Endodermal cell (in vitro differentiated cells): ENCODE measurements around the gene NECAB2. TPM values are rescaled to one million over a fixed set of nuclear protein-coding genes. Genes with fewer than 3 reads are reported as not detected.

Source experiments
- DNase-seq: peaks from one replicate; pipeline ENCODE4 v3.0.0-alpha.2; 2017
- H3K27ac ChIP-seq: 2 replicates; pipeline ENCODE4 v1.5.1; 2013; ENCODE audit warnings: mild to moderate bottlenecking, low read depth, low read length, moderate library complexity
- H3K27me3 ChIP-seq: 2 replicates; pipeline ENCODE4 v1.6.1; 2013; ENCODE audit warnings: mild to moderate bottlenecking, low read length, moderate library complexity; ENCODE audit not compliant: insufficient read depth, control insufficient read depth, poor library complexity, severe bottlenecking
- H3K36me3 ChIP-seq: 2 replicates; pipeline ENCODE4 v1.7.0; 2013; ENCODE audit warnings: mild to moderate bottlenecking, low read length, moderate library complexity; ENCODE audit not compliant: control insufficient read depth, insufficient read depth
- H3K4me1 ChIP-seq: one replicate; pipeline ENCODE4 v1.7.0; 2013; ENCODE audit warnings: low read length; ENCODE audit not compliant: control insufficient read depth, insufficient read depth
- H3K4me3 ChIP-seq: 2 replicates; pipeline ENCODE4 v1.5.1; 2013; ENCODE audit warnings: mild to moderate bottlenecking, low read length, moderate library complexity
- H3K9ac ChIP-seq: 2 replicates; pipeline ENCODE4 v1.6.1; 2013; ENCODE audit warnings: mild to moderate bottlenecking, low read length, moderate library complexity; ENCODE audit not compliant: poor library complexity, severe bottlenecking; ENCODE audit errors: extremely low read depth
- H3K9me3 ChIP-seq: 2 replicates; pipeline ENCODE4 v1.6.1; 2013; ENCODE audit warnings: mild to moderate bottlenecking, low read length, moderate library complexity; ENCODE audit not compliant: control insufficient read depth
- H3K27ac Mint-ChIP-seq: 2 replicates; pipeline ENCODE4 v1.8.0; 2020; ENCODE audit warnings: mixed read lengths
- H3K27me3 Mint-ChIP-seq: 2 replicates; pipeline ENCODE4 v1.8.0; 2021; ENCODE audit warnings: mild to moderate bottlenecking, mixed read lengths; ENCODE audit not compliant: insufficient read depth
- H3K36me3 Mint-ChIP-seq: 2 replicates; pipeline ENCODE4 v1.8.0; 2020; ENCODE audit warnings: low read depth, mixed read lengths
- H3K4me1 Mint-ChIP-seq: 2 replicates; pipeline ENCODE4 v1.8.0; 2020; ENCODE audit warnings: mixed read lengths
- H3K4me3 Mint-ChIP-seq: 2 replicates; pipeline ENCODE4 v1.8.0; 2020; ENCODE audit warnings: mild to moderate bottlenecking, moderate library complexity, mixed read lengths
- H3K9me3 Mint-ChIP-seq: 2 replicates; pipeline ENCODE4 v1.8.0; 2020; ENCODE audit warnings: mild to moderate bottlenecking, mixed read lengths
- CTCF ChIP-seq: fragments of 200-600 bp; sonication (generic); conservative IDR thresholded peaks from 2 replicates; pipeline ENCODE4 v1.5.0; 2021; ENCODE audit warnings: antibody characterized with exemption, mild to moderate bottlenecking
- WGBS, 2 experiments: methylation state at CpG; one replicate each; pipeline versions ENCODE4 v1.1.5 to v1.1.7; 2013; ENCODE audit warnings: missing lambda C conversion rate in 2 of 2, mixed read lengths in 1 of 2; ENCODE audit not compliant: insufficient coverage in 1 of 2, insufficient read length in 1 of 2; 5-methylcytosine and 5-hydroxymethylcytosine counted together
- total RNA-seq, 2 donors: library from RNA; stranded (reverse); fragmentation: NEBNext Ultra II Directional in 1 of 2; extraction: Animal tissue kit (Norgen Biotek cat#: 25700) in 1 of 2; gene quantifications; 2 replicates in 1 of 2; 3 replicates in 1 of 2; pipeline ENCODE4 v1.2.1, GENCODE V29; 2021

NECAB2 gene
- total RNA-seq, 2 donors from 2014 or later = 2.7 to 3.3 TPM

- Mint-ChIP-seq H3K4me3 (no peak overlapping the region), H3K27ac (no peak overlapping the region), H3K27me3 (peaks cover 67% of the 10 kb centered on the region), H3K36me3 (no peaks in the 10 kb centered on the region), H3K9me3 (peaks cover 11% of the 10 kb centered on the region), H3K4me1 (peaks cover 23% of the 10 kb centered on the region)
- Histone ChIP-seq H3K4me1 (peaks cover 14% of the 10 kb centered on the region), H3K27ac (no peak overlapping the region), H3K4me3 (no peak overlapping the region), H3K9ac (no peak overlapping the region), H3K27me3 (peaks cover 50% of the 10 kb centered on the region), H3K9me3 (peaks cover 5% of the 10 kb centered on the region), H3K36me3 (no peaks in the 10 kb centered on the region)
- 90 to 92% methylated on average over 11 to 12 of the region's 12 CpGs for WGBS, 2 experiments
- no peak for DNase-seq
- TF ChIP-seq CTCF = no peak
Observed at GRCh38 chr16:84039696-84040095, 71.7 kb downstream of the NECAB2 start.

GRCh38 chr16:84040226-84040822 is 72.3 kb downstream of the NECAB2 start:
- H3K36me3 Mint-ChIP-seq = no peaks in the 10 kb centered on the region
- TF ChIP-seq CTCF = no peak
- H3K9me3 ChIP-seq = peaks cover 5% of the 10 kb centered on the region
- no peak overlapping the region for H3K4me3 ChIP-seq
- no peak overlapping the region for H3K4me3 Mint-ChIP-seq
- WGBS, 2 experiments = 93 to 96% methylated on average over 13 to 14 of the region's 14 CpGs
- H3K27ac ChIP-seq = no peak overlapping the region
- peaks cover 10% of the 10 kb centered on the region for H3K9me3 Mint-ChIP-seq
- peaks cover 14% of the 10 kb centered on the region for H3K4me1 ChIP-seq
- no peak overlapping the region for H3K27ac Mint-ChIP-seq
- H3K27me3 Mint-ChIP-seq = peaks cover 66% of the 10 kb centered on the region
- DNase-seq = no peak
- H3K27me3 ChIP-seq = peaks cover 50% of the 10 kb centered on the region
- no peak overlapping the region for H3K9ac ChIP-seq
- peaks cover 27% of the 10 kb centered on the region for H3K4me1 Mint-ChIP-seq
- H3K36me3 ChIP-seq = no peaks in the 10 kb centered on the region

GRCh38 chr16:84040823-84041820 is 73.1 kb downstream of the NECAB2 start:
- no peaks in the 10 kb centered on the region for H3K9me3 ChIP-seq
- peaks cover 60% of the 10 kb centered on the region for H3K27me3 Mint-ChIP-seq
- 90 to 93% methylated on average over 34 to 42 of the region's 42 CpGs for WGBS, 2 experiments
- no peak for TF ChIP-seq CTCF
- peaks cover 14% of the 10 kb centered on the region for H3K4me1 ChIP-seq
- no peak overlapping the region for H3K4me3 ChIP-seq
- peaks cover 27% of the 10 kb centered on the region for H3K4me1 Mint-ChIP-seq
- H3K27me3 ChIP-seq = peaks cover 50% of the 10 kb centered on the region
- no peaks in the 10 kb centered on the region for H3K36me3 Mint-ChIP-seq
- H3K9me3 Mint-ChIP-seq = peaks cover 3% of the 10 kb centered on the region
- no peak overlapping the region for H3K4me3 Mint-ChIP-seq
- H3K9ac ChIP-seq = no peak overlapping the region
- no peak overlapping the region for H3K27ac ChIP-seq
- H3K27ac Mint-ChIP-seq = no peak overlapping the region
- DNase-seq = no peak
- H3K36me3 ChIP-seq = no peaks in the 10 kb centered on the region
